Left colon (tissue), 2 donors: ENCODE measurements around the gene ZBTB16. TPM values are rescaled to one million over a fixed set of nuclear protein-coding genes. Genes with fewer than 3 reads are reported as not detected.

Experiments used
- ATAC-seq: fragments of 200-7000 bp; cut with Tn5 transposase; one replicate; pipeline ENCODE4 v1.9.1; 2020; ENCODE audit warnings: mild to moderate bottlenecking, moderate library complexity
- DNase-seq, 2 donors: peaks; one replicate each; pipeline ENCODE4 v3.0.0-alpha.2; 2020
- intact Hi-C, 2 donors: fragments of 100-400 bp; cut with DNase I in 1 of 2; cut with micrococcal nuclease in 1 of 2; formaldehyde crosslinking; loops; one replicate each; pipeline versions ENCODE4 v1.11.2 to v1.14.0; 2022; cut with DNase I, micrococcal nuclease
- total RNA-seq, 2 donors: library from RNA; stranded (reverse); fragmentation: NEBNext Ultra II Directional; extraction: Animal tissue kit (Norgen Biotek cat#: 25700); gene quantifications; one replicate each; pipeline ENCODE4 v1.2.1, GENCODE V29; 2021
- donor health status: DM: no; HTN: no; CAD: no.
- donor health status: DM: yes; HTN: yes; CAD: no.

Gene ZBTB16
- total RNA-seq, 2 donors from 2014 or later = 10.0 to 75.1 TPM

DNA sequence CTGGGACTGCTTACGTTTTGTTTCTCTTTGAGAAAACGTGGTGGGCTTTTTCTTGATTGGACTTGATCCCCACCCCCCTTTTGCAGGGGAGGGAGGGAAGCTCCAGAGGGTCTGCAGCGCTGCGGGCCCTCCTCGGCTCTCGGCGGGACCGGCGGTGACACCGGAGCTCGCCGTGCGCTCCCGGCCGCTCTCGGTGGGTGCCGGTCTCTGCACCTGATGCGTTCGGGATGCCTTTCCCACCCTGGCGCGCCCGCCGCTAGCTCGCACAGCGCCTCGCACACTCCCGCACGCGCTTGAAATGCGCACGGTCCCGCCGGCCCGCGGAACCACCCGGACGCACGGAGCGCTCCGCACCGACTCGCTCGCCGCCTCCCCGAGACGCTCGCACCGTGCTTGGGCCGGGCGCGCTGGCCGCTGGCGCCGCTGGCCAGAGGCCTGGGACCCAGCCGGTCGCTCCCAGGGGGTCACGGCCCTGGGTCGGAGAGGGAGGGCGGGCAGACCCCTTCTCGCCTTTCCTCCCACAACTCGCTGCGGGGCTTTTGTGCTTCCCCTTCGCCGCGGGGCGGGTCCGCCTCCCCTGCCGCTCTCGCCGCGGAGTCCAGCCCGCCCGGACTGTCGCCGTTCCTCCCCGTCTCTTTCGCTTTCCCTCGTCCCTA, 1.0 kb downstream of the ZBTB16 start:
- peak; percentile 59 for ATAC-seq
- peak in 1 of 2 donors; percentile 61 for DNase-seq
- intact Hi-C loops = loop anchor here in 1 of 2 donors (5.0 kb wide), 1 partner anchor 122 kb away; no protein-coding TSS in a partner anchor

DNA sequence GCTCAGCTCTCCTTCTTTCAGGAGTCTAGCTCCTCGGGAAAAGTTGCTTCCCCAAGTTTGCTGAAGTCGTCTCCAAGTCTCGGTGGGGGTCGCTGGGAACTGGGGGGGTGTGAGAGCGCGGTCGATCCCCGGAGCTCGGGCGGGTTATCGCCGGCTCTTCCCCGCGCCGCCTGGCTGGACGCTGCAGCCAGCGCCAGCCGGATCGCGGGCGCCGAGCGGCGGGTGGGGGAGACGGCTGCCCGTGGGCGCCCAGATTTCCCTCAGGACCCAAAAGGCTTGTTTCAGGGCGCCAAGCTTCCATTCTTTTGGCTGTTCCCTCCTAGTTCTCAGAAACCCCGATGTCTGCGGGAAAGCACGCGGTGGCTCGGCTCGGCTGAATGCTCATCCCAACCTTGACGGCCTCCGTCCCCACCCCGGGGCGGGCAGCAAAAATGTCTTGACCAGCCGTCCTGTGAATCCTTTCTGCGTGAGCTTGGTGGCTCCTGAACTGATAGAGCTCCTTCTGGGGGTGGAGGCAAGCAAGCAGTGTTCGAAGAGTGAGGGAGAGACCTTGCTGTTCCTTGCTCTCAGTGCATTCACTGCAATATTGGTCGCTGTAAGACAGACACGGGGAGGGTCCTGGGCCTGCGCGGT, 1.7 kb downstream of the ZBTB16 start:
- ATAC-seq = peak; percentile 40
- no peak for DNase-seq
- intact Hi-C loops = loop anchor here in 1 of 2 donors (5.0 kb wide), 1 partner anchor 121 kb away; no protein-coding TSS in a partner anchor

DNA sequence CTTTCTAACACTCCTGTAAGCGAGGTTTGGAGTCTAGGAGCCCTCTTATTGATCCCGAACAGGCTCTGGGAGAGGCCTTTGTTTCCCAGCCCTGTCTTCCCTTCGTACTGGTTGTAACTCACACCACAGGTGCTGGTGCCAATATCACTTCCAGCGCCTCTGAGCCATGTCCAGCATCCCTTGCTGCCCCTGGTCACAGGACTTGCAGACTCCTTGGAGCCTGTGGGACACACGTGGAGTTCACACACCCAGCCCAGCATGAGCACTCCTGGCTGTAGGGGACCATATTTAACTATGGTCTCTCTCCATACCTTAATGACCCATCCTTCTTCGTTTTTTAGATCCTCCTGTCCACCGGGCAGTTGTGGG, 2.2 kb downstream of the ZBTB16 start:
- intact Hi-C loops = loop anchor here in 1 of 2 donors (5.0 kb wide), 1 partner anchor 121 kb away; no protein-coding TSS in a partner anchor
- DNase-seq (no peak), ATAC-seq (no peak)

DNA sequence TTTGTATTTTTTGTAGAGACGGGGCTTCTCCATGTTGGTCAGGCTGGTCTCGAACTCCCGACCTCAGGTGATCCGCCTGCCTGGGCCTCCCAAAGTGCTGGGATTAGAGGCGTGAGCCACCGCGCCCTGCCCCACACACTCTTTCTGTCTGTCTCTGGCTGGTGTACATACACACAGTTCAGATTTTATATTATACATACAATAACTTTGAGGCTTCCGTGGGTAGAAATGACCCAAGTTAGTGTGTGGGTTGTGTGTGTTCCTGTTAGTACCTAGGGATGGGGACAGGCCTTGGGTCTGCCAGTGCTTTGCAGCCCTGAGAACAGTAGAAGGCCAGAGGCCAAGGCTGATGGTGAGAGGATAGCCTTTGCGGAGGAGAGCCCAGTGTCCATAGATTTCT, 2.8 kb downstream of the ZBTB16 start:
- intact Hi-C loops = loop anchor here in 1 of 2 donors (5.0 kb wide), 1 partner anchor 120 kb away; no protein-coding TSS in a partner anchor
- DNase-seq (no peak), ATAC-seq (no peak)

DNA sequence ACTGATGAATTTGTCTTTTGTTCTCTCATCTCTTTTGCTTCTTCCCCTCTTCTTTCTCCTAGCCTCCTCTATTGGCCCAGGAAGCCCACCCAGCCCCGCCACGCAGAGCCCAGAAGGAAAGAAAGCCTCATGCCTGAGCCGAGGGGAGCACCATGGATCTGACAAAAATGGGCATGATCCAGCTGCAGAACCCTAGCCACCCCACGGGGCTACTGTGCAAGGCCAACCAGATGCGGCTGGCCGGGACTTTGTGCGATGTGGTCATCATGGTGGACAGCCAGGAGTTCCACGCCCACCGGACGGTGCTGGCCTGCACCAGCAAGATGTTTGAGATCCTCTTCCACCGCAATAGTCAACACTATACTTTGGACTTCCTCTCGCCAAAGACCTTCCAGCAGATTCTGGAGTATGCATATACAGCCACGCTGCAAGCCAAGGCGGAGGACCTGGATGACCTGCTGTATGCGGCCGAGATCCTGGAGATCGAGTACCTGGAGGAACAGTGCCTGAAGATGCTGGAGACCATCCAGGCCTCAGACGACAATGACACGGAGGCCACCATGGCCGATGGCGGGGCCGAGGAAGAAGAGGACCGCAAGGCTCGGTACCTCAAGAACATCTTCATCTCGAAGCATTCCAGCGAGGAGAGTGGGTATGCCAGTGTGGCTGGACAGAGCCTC, 3.8 kb downstream of the ZBTB16 start:
- DNase-seq (no peak), ATAC-seq (no peak)
- intact Hi-C loops = loop anchor here in 1 of 2 donors (5.0 kb wide), 1 partner anchor 119 kb away; no protein-coding TSS in a partner anchor

DNA sequence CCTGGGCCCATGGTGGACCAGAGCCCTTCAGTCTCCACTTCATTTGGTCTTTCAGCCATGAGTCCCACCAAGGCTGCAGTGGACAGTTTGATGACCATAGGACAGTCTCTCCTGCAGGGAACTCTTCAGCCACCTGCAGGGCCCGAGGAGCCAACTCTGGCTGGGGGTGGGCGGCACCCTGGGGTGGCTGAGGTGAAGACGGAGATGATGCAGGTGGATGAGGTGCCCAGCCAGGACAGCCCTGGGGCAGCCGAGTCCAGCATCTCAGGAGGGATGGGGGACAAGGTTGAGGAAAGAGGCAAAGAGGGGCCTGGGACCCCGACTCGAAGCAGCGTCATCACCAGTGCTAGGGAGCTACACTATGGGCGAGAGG, 4.3 kb downstream of the ZBTB16 start:
- DNase-seq (no peak), ATAC-seq (no peak)
- intact Hi-C loops = loop anchor here in 1 of 2 donors (5.0 kb wide), 1 partner anchor 118 kb away; no protein-coding TSS in a partner anchor

DNA sequence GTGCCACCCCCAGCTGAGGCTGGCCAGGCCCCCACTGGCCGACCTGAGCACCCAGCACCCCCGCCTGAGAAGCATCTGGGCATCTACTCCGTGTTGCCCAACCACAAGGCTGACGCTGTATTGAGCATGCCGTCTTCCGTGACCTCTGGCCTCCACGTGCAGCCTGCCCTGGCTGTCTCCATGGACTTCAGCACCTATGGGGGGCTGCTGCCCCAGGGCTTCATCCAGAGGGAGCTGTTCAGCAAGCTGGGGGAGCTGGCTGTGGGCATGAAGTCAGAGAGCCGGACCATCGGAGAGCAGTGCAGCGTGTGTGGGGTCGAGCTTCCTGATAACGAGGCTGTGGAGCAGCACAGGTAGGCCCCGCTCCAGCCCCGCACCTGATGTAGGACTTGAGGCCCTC, 4.7 kb downstream of the ZBTB16 start:
- intact Hi-C loops = loop anchor here in 1 of 2 donors (5.0 kb wide), 1 partner anchor 118 kb away; no protein-coding TSS in a partner anchor
- no peak for DNase-seq
- no peak for ATAC-seq

DNA sequence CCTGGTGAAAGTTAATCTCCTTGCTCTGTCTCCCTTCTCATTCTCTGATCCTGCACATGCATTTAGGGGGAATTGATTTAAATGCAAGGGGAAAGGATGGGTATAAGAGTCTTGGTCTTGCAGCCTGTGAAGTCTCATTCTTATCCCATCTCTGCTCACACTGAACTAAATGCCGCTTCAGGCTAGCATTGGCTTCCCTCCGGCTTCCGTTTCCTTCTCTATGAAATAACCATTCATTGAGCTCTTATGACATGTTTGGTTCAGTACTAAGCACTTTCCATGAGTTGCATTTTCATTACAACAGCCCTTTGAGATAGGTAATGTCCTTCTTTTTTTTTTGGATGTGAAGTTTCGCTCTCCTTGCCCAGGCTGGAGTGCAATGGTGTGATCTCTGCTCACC, 5.6 kb downstream of the ZBTB16 start:
- intact Hi-C loops = no loop called here
- no peak for ATAC-seq
- DNase-seq = no peak

DNA sequence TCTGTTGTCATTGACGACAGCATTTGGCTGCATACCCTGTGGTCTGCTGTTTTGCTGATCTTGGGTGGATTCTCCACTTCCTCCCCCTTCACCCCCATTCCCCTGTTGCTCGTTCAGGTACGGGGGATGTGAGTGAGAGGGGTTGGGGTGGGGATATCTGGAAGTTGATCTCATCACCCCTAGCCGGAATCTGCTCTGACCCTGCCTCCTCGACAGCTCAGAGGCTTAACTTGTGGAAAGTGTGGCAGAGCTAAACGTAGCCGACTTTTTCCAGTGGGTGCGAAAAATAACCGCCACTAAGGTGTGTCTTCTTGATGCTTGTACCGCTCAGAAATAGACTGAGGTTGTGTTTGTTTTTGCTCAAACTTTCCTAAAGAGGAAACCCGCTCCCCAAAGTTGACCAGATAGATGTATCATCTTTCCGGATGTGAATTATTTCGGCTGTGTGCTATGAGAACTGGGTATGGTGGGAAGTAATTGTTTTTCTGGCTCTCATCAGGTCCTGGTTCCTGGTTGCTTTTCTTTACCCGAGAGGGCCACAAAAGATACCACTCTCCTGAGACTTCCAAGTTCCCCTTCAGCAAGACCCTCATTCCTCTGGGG, 6.6 kb downstream of the ZBTB16 start:
- no peak for ATAC-seq
- intact Hi-C loops = no loop called here

DNA sequence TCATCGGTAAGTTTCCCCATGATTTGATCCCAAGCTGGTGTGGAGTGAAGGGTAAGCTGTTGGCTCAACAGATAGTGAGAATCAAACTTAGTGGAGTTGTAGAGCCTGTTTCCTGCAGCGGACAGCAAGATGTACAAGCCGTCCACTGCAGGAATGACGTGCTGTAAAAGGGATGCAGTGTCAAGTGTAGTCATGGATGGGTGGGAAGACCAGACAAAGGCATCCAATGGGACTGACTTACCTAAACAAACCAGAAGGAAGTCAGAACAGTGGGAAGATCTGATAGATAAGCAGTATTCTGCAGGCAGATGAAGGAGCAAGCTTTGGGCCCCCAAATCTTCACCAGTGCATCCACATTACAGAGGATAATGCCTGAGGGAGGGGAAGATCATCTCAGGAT, 8.8 kb downstream of the ZBTB16 start:
- ATAC-seq = no peak
- intact Hi-C loops = no loop called here
- DNase-seq = no peak

More for the DNA sequence above, 6.6 kb downstream of the ZBTB16 start:
- no peak for DNase-seq

DNA sequence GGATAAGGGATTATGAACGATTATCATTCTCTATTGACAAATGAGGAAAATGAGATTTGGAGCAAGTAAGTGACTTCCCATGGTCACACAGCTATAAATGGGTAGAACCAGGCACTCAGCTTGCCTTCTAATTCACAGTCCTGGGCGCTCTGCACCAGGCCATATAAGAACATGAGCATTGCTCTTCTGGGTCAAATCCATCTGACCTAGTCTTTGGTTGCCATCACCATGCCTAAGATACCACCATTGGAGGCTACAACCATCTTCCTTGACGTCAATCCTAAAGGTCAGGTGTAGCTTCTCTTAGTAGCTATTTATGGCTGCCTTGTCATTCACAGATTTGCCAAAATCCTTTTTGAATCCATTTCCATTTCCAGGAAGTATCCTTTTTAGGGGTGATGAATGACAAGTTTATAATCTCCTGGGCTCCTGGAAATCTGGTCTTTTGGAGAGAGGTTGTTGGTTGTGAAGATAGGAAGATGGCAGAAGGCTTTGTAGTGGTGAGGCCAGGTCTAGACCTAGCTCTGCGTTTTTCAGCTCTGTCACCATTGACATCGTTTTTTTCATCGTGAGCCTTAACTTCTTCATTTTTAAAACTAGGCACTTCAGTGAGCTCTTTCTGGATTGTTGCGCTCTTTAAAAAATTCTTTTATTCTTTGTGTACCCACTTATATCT, 11.1 kb downstream of the ZBTB16 start:
- DNase-seq (no peak), ATAC-seq (no peak)
- intact Hi-C loops = no loop called here

DNA sequence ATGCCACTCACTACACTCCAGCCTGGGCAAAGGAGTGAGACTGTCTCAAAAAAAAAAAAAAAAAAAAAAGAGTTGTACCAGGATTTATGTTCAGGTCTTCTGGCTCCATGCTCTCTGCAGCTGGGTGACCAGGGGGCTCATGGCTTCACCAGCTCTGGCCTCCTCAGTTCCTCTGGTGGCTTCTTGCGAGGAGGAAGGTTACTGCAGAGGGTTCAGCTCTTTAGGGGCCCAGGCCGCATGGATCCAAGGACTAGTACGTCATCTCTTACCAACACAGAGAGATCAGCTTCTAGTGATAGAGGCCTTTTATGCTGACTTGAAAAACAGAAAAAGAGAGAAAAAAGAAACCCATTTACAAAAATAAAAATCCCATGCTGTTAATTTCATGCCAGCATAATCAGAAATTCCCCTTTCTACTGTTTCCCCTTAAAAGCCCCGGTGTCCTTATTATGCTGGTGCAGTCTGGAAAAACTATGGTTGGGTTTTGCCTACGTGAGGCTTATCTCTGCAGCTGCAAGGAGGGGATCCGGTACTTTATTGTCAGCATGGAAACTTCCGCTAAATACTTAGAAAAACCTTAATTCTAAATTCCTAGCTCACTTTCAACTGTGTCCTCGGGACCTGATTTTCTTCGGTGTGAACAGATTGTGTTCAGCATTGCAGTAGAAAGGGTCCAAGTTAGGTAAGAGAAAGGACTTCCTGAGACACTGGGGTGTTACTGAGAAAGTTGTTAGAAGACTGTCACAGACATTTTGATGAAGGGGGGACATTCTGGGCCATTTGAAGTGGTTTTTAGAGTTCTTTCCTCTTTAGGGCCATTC, 13.7 kb downstream of the ZBTB16 start:
- DNase-seq (no peak), ATAC-seq (no peak)
- intact Hi-C loops = no loop called here

DNA sequence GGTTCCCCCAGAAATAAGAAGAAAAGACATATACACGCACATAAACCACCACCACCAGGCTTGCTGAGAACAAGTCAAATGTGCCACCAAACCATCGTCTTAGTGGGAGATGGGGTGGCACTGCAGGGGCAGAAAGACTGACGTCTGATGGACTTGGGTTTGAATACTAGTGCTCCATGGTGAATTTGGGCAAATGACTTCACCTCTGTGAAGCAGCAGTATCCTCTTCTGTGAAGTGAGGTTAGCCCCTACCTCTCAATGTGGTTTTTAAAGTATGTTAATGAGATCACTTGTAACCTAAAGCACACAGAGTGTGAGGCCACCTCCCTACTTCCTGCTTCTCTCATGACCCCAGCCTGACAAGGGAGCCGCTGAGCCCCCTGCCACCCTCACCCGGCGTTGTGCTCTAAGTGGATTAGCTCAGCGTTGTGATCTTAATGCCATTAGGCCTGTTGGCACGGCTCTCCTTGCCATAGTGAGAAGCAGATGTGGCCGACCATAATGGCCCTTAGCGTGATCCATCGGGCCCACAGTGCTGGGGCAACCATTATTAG, 14.4 kb downstream of the ZBTB16 start:
- ATAC-seq = peak; percentile 22
- intact Hi-C loops = no loop called here
- DNase-seq = no peak

DNA sequence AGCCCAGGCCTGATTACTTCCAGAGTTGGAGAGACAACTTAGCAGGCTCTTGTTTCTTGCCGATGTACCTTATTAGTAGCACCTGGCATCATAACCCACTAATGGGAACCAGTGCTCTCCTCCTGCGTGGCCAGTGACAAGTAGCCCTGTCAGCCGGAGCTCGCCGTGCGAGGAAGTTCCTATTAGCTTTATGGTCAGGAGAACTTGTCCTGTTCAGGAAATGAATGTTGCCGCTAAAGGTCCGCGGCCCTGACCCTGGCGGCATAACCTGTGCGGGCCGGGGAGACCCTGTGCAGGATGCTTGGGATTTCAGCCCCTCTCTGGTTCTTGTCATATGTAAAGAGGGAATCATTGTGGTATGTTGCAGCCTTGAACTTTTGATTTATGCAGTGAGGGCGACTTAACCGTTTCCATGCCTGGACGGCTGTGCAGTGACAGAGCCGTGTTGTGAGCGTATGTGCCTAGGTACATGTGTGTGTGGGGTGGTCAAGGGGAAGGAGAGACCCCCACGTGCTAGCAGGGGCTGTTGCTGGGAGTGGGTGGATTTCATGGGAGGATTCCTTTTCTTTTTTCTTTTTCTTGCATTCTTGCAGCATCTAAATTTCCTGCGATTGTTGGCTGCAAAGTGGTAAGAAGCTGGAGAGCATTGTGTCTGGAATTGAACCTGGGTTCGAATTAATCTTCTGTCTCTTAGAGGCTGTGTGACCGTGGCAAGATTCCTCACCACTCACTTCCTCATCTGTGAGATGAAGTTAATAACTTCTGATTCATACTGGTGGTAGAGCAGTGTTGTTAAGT, 15.2 kb downstream of the ZBTB16 start:
- DNase-seq (no peak), ATAC-seq (no peak)
- intact Hi-C loops = no loop called here

DNA sequence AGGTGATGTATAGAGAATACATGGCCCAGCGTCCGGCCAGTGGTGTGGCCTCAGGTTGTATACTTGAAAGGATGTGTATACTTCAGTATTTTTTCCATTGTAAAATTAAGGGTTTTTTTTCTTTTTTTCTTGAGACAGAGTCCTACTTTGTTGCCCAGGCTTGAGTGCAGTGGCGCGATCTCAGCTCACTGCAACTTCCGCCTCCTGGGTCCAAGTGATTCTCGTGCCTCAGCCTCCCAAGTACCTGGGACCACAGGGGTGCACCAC, 15.8 kb downstream of the ZBTB16 start:
- intact Hi-C loops = no loop called here

DNA sequence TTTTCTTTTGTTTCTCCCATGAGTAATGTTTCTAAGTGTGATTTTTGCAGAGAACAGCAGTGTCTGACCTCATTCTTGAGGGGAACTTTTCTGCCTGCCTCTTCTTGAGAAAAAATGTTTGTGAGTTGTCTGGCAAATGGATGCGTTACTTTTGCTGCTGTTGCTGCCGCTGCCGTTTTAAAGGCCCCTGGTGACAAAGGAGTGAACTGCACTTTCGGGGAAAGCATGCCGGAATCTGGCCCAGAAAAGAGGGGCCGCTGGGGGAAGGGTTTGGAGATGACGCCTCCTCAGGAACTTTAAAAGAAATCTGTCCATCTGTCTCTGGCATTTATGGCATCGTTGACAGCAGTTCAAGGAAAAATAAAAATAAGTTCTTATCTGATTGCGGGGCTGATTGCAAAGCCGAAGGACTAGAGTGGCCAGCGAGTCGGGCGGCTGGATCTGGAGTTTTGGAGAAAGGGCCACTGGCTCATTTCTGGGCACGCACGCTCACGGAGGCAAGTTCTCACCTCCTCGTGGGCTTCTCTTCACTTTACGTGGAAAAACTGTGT, 16.5 kb downstream of the ZBTB16 start:
- intact Hi-C loops = no loop called here
- no peak for DNase-seq
- ATAC-seq = no peak

More for the DNA sequence above, 15.8 kb downstream of the ZBTB16 start:
- ATAC-seq (no peak), DNase-seq (no peak)

DNA sequence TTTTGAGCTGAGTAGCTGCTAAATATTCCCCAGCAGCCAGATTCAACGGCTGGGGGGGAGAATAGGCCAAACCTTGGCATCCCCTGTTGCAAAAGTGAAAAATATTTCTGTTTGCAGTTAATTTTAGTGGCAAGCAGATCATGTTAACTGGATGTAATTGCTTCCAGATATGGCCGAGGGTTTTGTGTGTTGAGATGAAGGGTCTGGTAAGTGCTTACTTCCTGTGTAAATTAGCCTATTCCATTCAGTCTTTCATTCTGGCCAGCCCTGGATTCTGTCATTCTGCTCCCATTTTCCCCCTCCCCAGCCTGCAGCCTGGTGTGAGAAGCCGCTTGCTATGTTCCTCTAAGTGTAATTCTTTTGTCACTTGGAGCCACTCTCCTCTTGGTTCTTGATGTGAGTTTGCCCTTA, 17.4 kb downstream of the ZBTB16 start:
- DNase-seq (no peak), ATAC-seq (no peak)
- intact Hi-C loops = no loop called here
